Left lobe of liver (tissue), 2 donors: ENCODE results near the gene RPS6KA5. TPM values are rescaled to one million over a fixed set of nuclear protein-coding genes. Genes with fewer than 3 reads are reported as not detected.
"Not testable (repeated sequence)": the region's sequence is repeated elsewhere in the genome, so short reads cannot be mapped to it uniquely, and the experiment has no call there.

ENCODE experiments used
- ATAC-seq: fragments of 200-7000 bp; cut with Tn5 transposase; one replicate; pipeline ENCODE4 v1.9.1; 2020; ENCODE audit warnings: mild to moderate bottlenecking, moderate library complexity
- DNase-seq: peaks from one replicate; pipeline ENCODE4 v3.0.0-alpha.2; 2020; ENCODE audit warnings: low spot score
- total RNA-seq: library from RNA; stranded (reverse); gene quantifications from one replicate; pipeline ENCODE4 v1.2.1, GENCODE V29; 2021
- donor health status: DM: no; HTN: no; CAD: no; lungs with moderate emphysema.
- donor health status: DM: no; HTN: yes; CAD: no.

The RPS6KA5 gene
- total RNA-seq, 1 donor from 2014 or later, result 1.4 TPM

- DNase-seq (peak; percentile 35), ATAC-seq (peak; percentile 18)
These were observed 217.7 kb downstream of the RPS6KA5 start for GRCh38 chr14:90842726-90843125.

GRCh38 chr14:90840667-90841066, 219.8 kb downstream of the RPS6KA5 start:
- not testable (repeated sequence) for ATAC-seq
- peak; percentile 15 for DNase-seq

GRCh38 chr14:90839889-90840266, 220.6 kb downstream of the RPS6KA5 start:
- ATAC-seq (no peak), DNase-seq (peak; percentile 33)

- ATAC-seq (peak; percentile 70), DNase-seq (peak; percentile 43)
These were observed 221.2 kb downstream of the RPS6KA5 start for GRCh38 chr14:90839024-90839888.

DNA sequence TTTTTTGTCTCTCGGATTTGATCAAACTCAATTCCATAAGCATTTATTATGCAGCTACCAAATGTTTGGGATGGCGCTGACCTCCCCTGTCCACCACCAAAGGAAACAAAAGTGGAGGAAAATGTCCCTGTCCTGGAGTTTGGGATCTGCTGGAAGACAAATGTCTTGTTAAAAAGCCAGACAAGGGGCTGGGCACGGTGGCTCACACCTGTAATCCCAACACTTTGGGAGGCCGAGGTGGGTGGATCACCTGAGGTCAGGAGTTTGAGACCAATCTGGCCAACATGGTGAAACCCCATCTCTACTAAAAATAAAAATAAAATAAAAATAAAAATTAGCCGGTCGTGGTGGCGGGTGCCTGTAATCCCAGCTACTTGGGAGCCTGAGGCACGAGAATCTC, 221.9 kb downstream of the RPS6KA5 start:
- not testable (repeated sequence) for ATAC-seq
- DNase-seq, result peak; percentile 6

GRCh38 chr14:90837355-90837754, 223.1 kb downstream of the RPS6KA5 start:
- ATAC-seq (no peak), DNase-seq (peak; percentile 27)

DNA sequence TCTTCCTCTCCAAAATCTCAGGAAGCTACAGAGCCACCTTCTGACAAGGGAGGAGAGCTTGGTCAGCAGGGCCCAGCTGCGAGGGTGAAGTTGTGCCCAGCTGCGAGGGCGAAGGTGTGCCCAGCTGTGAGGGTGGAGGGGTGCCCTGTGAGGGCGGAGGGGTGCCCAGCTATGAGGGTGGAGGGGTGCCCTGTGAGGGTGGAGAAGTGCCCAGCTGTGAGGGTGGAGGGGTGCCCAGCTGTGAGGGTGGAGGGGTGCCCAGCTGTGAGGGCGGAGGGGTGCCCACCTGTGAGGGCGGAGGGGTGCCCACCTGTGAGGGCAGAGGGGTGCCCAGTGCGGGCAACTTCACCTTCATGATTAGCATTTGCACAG, 223.8 kb downstream of the RPS6KA5 start:
- ATAC-seq (no peak), DNase-seq (peak; percentile 15)

- DNase-seq (no peak), ATAC-seq (no peak)
These were observed 228.6 kb downstream of the RPS6KA5 start for GRCh38 chr14:90831821-90832220.

DNA sequence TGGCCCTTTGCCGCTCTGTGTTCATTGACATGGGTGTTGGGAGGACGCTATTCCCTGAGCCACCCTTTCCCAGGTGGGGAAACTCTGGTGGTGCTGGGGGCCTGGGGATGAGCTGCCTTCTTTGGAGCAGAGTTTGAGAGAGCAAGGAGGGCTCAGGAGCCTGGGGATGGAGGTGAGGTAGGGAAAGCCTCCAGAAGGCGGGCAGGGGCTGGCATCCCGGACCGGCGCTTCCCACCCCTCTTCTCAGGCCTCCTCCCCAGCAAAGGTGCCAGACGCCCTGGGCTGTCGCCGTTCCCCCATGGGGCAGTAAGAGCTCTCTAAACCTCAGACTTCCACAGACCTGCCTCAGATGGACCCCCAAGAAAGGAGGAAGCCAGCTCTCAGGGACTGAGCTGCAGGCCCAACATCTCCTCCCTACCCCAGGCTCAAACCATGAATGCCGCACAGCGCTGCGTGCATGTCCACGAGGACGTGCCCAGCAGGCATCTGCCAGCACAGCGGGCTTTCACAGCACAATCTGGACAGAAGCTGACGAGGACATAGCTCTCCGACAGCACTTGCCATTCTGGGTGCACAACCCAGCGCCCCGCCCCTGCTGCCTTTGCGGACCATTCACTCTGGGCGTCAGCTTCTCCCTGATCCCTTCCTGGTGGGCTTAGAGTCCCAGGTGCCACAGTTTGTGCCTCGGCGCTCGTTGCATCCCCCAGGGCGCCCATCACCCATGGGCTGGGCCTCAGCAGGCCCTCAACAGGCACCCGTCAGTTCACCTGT, 229.3 kb downstream of the RPS6KA5 start:
- no peak for DNase-seq
- ATAC-seq, result no peak

DNA sequence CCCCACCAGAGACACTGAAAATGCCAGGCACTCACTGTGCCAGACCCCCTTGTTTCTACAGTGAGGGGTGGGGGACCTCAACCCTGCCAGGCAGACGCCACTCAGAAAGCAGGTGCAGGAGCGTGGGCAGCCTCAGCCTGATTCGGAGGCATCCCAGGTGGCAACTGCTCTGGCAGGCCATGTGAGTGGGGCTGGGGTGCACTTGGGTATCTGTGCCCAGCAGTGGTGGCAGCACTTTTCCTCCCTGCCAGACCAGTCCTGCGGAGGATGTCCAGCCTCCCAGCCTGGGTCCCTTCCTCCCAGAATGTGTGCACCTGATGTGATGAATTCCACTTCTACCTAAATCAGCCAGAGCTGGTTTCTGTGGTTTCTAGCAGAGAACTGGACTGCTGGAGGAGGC, 230.8 kb downstream of the RPS6KA5 start:
- no peak for DNase-seq
- ATAC-seq, result no peak

DNA sequence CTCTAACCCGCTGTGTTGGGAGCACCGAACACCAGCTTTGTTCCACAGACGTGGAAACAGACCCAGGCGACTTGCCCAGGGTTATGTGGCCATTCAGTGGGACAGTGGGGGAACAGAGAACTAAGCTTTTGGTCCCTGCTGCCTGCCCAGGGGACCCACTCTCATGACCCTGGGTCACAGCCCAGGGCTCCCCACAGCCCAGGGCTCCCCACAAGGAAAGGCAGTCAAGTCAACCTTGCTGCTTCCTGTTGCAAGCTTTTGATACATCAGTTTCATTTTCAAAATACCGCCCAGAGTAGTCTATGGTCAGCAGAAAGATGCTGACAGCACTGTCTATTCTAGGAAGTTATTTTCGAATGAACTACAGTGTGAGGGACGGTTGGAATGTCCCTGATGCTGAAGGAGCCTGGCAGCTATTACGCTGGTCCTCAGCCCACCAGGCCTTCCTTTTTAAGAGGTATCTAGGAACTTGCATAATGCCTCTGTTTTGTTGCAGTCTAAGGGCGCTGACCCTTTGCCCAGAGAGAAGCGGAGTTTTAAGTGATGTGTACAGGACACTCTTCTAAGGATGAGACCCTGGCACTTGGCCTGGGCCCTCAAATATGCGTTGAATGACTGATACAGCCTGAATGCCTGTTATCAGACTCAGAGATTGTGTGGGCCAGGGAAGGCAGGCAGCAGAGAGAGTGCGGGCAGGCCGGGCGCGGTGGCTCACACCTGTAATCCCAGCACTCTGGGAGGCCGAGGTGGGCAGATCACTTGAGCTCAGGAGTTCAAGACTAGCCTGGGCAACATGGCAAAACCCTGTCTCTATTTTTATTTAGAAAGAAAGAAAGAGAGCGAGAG, 231.6 kb downstream of the RPS6KA5 start:
- ATAC-seq (peak; percentile 45), DNase-seq (no peak)

DNA sequence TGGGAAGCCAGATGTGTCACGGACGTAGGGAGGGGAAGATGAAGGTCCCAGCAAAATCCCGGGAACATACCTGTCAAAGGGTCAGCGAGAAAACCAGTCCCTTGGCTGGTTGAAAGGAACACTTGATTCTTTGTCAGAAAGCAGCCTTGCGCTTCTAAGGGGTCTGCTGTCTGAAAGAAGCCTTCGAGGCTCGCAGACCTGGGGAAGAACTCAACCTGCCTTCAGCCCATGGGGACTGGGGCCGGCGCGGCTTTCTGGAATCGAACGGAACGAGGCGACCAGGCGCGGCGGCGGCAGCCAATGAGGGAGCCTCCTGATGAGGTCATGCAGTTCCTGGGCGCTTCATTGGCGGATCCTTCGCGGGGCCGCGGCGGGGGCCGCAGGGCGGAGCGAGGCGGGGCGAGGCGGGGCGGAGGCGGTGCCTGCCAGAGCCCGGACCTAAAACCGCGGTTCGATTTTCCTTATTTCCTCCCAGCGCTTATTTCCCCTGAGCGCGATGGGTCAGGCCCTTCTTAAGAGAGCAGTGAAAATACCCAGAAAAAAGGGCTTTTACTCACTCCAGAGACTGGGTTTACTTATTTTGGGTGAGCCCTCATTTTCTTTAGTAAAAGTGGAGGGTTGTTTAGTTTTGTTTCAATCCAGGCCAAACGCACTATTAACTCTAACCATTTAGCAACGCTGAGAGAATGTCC, 232.4 kb downstream of the RPS6KA5 start:
- peak; percentile 99 for ATAC-seq
- peak; percentile 96 for DNase-seq

GRCh38 chr14:90823542-90823941, 236.9 kb downstream of the RPS6KA5 start:
- ATAC-seq, DNase-seq: not testable (repeated sequence)

DNA sequence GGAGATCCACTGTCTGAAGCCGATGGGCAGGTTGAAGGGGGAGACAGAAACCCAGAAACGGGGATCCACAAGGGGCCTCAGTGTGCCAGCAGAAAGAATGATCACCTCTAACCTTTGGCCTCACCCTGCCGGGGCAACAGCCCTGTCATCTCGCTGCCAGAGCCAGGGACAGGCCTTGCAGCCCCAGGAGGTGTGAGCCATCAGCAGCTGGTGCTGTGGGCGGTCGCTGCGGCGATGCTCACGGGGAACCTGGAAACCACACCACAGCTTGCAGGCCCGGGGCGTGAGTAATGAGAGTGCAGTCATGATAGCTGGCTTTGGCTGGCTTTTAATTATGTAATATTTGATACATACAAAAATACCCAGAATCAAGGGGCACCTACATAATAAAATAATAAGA, 239.5 kb downstream of the RPS6KA5 start:
- ATAC-seq (peak; percentile 28), DNase-seq (peak; percentile 70)

GRCh38 chr14:90819734-90820393, 240.6 kb downstream of the RPS6KA5 start:
- DNase-seq (peak; percentile 83), ATAC-seq (peak; percentile 55)

- DNase-seq (peak; percentile 74), ATAC-seq (peak; percentile 28)
These were observed 241.7 kb downstream of the RPS6KA5 start for GRCh38 chr14:90818715-90819114.

DNA sequence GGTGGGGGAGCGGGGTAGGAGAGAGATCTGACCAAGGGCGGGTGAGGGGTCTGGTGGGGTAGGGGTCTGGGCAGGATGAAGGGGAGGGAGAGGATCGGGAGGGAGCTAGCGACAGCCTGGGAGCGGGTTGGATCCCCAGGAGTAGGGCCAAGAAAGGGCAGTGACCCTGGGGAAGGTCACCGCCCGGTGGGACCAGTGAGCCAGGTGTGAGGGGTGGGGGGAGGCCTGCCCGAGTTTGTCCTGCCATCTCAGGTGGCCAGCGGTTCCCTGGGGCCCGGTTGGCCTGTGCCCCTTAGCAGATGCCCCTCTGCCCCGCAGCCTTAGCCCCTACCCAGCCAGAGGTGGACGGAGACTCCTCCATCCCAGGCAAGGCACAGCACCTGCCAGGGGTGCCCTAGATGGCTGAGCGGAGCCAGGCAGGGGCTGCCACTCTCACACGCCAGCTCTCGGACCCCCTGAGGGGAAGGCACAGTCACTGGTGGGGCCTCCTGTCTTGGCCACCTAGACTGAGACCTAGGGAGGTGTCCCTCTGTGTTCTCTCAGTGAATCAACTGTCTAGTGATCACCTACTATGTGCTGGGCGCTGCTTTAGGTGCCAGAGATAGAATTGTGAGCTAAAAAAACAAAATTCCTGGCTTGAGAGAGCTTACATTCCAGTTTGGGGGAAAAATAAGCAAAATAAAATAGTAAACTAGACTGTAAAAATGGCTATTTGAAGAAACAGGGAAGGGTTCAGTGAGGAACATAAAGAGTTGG, 243.6 kb downstream of the RPS6KA5 start:
- DNase-seq, result peak; percentile 65
- peak; percentile 13 for ATAC-seq

GRCh38 chr14:90815822-90816662, 244.4 kb downstream of the RPS6KA5 start, which contains the start of gene TTC7B:
Gene TTC7B (minus strand): TSS chr14:90816430. CDS start chr14:90816295, 135 bp downstream.
- peak; percentile 47 for ATAC-seq
- DNase-seq, result no peak
